H1 (cell line): ENCODE results near the gene BATF2. TPM values are rescaled to one million over a fixed set of nuclear protein-coding genes. Genes with fewer than 3 reads are reported as not detected.

Experiments
- ASH2L ChIP-seq: fragments of 200-600, 300-600 bp; sonication (generic); IDR thresholded peaks from one replicate; pipeline ENCODE4 v1.7.1; 2017; ENCODE audit warnings: low read length
- E2F6 ChIP-seq: IDR thresholded peaks from 2 replicates; pipeline ENCODE4 v1.6.1; 2012; ENCODE audit warnings: inconsistent platforms
- GTF2F1 ChIP-seq: IDR thresholded peaks from 2 replicates; pipeline ENCODE4 v1.6.1; 2012; ENCODE audit warnings: low read depth, low read length, improper control_type of control experiment, borderline replicate concordance
- RAD21 ChIP-seq, 2 experiments: IDR thresholded peaks in 1 of 2; conservative IDR thresholded peaks in 1 of 2; 2 replicates each; pipeline ENCODE4 v1.6.1; 2011; ENCODE audit warnings: low read depth in 2 of 2, low read length in 2 of 2, improper control_type of control experiment in 1 of 2, inconsistent platforms in 1 of 2, mild to moderate bottlenecking in 1 of 2, moderate library complexity in 1 of 2
- polyA plus RNA-seq, 7 experiments: library from polyadenylated mRNA; depleted of rRNA in 3 of 7; stranded (reverse) in 5 of 7; unstranded in 2 of 7; fragments of >200 nt in 5 of 7; fragments of 200-250 nt in 2 of 7; gene quantifications; 1 replicate in 5 of 7; 2 replicates in 1 of 7; 4 replicates in 1 of 7; pipeline versions ENCODE4 v1.2.1 to v1.2.3, GENCODE V29; 2011 to 2013; ENCODE audit warnings: missing spikeins in 2 of 7, mixed read lengths in 2 of 7
- total RNA-seq: library from RNA; stranded (reverse); fragmentation: NEBNext Ultra II Directional; extraction: Animal tissue kit (Norgen Biotek cat#: 25700); gene quantifications from 2 replicates; pipeline ENCODE4 v1.2.1, GENCODE V29; 2021
- TF ChIP-seq, protein P1 (sequence below): IDR thresholded peaks from 2 replicates; pipeline ENCODE4 v1.6.1; 2012; ENCODE audit warnings: low read length, inconsistent platforms

BATF2 gene
- total and polyA plus RNA-seq, 2 of the 8 experiments (the other 6 are each of a cell fraction or from before 2014, with no cell fraction given) = 1.4 to 3.1 TPM

DNA sequence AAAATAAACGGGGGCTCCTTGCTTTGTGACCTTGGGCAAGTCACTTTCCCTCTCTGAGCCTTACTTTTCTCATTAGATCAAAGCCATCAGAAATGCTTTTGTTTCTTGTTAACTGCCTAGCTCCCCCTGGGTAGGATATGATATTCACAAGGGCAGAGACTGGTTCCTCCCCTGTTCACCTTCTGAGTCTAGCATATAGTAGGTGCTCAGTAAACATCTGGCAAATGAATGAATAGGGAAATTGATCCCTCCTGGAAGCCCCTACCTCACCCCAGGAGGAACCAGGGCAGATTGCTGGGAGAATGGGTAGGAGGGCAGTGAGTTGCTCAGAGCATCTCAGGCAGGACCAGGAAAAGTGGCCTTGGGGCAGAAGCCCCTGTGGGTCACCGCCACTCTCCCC is 37.7 kb upstream of the BATF2 start (continued):
- TF ChIP-seq, protein P1, sequence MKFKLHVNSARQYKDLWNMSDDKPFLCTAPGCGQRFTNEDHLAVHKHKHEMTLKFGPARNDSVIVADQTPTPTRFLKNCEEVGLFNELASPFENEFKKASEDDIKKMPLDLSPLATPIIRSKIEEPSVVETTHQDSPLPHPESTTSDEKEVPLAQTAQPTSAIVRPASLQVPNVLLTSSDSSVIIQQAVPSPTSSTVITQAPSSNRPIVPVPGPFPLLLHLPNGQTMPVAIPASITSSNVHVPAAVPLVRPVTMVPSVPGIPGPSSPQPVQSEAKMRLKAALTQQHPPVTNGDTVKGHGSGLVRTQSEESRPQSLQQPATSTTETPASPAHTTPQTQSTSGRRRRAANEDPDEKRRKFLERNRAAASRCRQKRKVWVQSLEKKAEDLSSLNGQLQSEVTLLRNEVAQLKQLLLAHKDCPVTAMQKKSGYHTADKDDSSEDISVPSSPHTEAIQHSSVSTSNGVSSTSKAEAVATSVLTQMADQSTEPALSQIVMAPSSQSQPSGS = no peak
- TF ChIP-seq GTF2F1 (no peak), ASH2L (no peak), E2F6 (no peak), RAD21 (IDR thresholded peaks at IDR 0.05 in 1 of 2, conservative IDR thresholded peaks at IDR 0.05 in 1 of 2; ENCODE audit: low read depth in 2 of 2, low read length in 2 of 2) (no peak)
